ENCODE results near the gene SAMM50.

DNA sequence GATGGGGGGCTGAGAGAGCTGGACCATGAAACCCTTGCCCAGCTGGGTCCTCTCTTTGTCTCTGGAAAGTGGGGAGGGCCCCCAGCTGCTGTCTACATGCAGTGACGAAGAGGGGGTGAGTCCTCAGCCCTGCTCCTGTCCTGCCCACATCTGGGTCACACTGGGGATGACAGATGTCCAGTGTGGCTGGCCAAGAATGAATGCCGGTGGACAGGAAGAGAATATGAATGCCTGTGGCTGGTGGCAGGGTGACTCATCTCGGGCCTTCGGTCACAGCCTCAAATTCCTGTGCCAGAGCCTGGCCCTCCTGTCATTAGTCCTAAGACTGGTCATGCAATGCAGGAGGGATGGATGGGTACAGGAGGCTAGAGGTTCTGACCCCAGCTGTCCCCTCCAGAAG, 33.9 kb upstream of the SAMM50 start:
- TF ChIP-seq, protein P1, sequence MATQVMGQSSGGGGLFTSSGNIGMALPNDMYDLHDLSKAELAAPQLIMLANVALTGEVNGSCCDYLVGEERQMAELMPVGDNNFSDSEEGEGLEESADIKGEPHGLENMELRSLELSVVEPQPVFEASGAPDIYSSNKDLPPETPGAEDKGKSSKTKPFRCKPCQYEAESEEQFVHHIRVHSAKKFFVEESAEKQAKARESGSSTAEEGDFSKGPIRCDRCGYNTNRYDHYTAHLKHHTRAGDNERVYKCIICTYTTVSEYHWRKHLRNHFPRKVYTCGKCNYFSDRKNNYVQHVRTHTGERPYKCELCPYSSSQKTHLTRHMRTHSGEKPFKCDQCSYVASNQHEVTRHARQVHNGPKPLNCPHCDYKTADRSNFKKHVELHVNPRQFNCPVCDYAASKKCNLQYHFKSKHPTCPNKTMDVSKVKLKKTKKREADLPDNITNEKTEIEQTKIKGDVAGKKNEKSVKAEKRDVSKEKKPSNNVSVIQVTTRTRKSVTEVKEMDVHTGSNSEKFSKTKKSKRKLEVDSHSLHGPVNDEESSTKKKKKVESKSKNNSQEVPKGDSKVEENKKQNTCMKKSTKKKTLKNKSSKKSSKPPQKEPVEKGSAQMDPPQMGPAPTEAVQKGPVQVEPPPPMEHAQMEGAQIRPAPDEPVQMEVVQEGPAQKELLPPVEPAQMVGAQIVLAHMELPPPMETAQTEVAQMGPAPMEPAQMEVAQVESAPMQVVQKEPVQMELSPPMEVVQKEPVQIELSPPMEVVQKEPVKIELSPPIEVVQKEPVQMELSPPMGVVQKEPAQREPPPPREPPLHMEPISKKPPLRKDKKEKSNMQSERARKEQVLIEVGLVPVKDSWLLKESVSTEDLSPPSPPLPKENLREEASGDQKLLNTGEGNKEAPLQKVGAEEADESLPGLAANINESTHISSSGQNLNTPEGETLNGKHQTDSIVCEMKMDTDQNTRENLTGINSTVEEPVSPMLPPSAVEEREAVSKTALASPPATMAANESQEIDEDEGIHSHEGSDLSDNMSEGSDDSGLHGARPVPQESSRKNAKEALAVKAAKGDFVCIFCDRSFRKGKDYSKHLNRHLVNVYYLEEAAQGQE (IDR thresholded peaks at IDR 0.05; ENCODE audit: low read depth), result no peak
- TF ChIP-seq, protein P2, sequence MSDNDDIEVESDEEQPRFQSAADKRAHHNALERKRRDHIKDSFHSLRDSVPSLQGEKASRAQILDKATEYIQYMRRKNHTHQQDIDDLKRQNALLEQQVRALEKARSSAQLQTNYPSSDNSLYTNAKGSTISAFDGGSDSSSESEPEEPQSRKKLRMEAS (IDR thresholded peaks at IDR 0.05), result no peak
- TF ChIP-seq EP300 (IDR thresholded peaks at IDR 0.05; ENCODE audit: borderline replicate concordance) (no peak), RAD21 (IDR thresholded peaks at IDR 0.05; ENCODE audit: low read depth) (no peak), FOXM1 (IDR thresholded peaks at IDR 0.05; ENCODE audit: borderline replicate concordance, low read depth) (no peak), TEAD4 (IDR thresholded peaks at IDR 0.05) (no peak), CREB1 (IDR thresholded peaks at IDR 0.05; ENCODE audit: low read depth) (no peak), TAF1 (IDR thresholded peaks at IDR 0.05; ENCODE audit: low read depth) (no peak), CEBPB (IDR thresholded peaks at IDR 0.05) (no peak)

All from Ishikawa (cell line).